WTC11 (cell line): ENCODE data around the gene HTR3A. TPM values are rescaled to one million over a fixed set of nuclear protein-coding genes. Genes with fewer than 3 reads are reported as not detected.

ENCODE experiments used
- ATAC-seq: fragments of 200-7000 bp; cut with Tn5 transposase; 2 replicates; pipeline ENCODE4 v1.10.0; 2021; ENCODE audit warnings: mild to moderate bottlenecking, moderate library complexity
- CTCF ChIA-PET: fragments of 300-600 bp; sonication (Branson Sonifier 250); formaldehyde crosslinking; loops from one replicate; lab custom pipeline; 2021; ENCODE audit warnings: antibody characterized with exemption; lab: Charles Lee
- POLR2A ChIA-PET: fragments of 350-600 bp; sonication (Branson Sonifier 250); formaldehyde crosslinking; loops from one replicate; lab custom pipeline; 2021; ENCODE audit warnings: antibody characterized with exemption; lab: Charles Lee
- DNase-seq: peaks from one replicate; pipeline ENCODE4 v3.0.0; 2021; ENCODE audit warnings: low spot score
- H3K27ac Mint-ChIP-seq: 2 replicates; pipeline ENCODE4 v1.8.0; 2021; ENCODE audit warnings: mixed read lengths
- H3K27me3 Mint-ChIP-seq: 2 replicates; pipeline ENCODE4 v1.8.0; 2021; ENCODE audit warnings: low read depth, mild to moderate bottlenecking, moderate library complexity, mixed read lengths
- H3K36me3 Mint-ChIP-seq: 2 replicates; pipeline ENCODE4 v1.8.0; 2021; ENCODE audit warnings: mixed read lengths
- H3K4me1 Mint-ChIP-seq: 2 replicates; pipeline ENCODE4 v1.8.0; 2022; ENCODE audit warnings: mixed read lengths
- H3K4me3 Mint-ChIP-seq: 2 replicates; pipeline ENCODE4 v1.8.0; 2021; ENCODE audit warnings: mild to moderate bottlenecking, moderate library complexity, mixed read lengths
- H3K9me3 Mint-ChIP-seq: 2 replicates; pipeline ENCODE4 v1.8.0; 2021; ENCODE audit warnings: mixed read lengths
- CBFB ChIP-seq: sonication (generic); formaldehyde crosslinking; IDR thresholded peaks from 2 replicates; pipeline ENCODE4 v1.8.1; 2022; ENCODE audit warnings: mild to moderate bottlenecking, low read depth, missing genetic modification reagents
- CREB1 ChIP-seq: sonication (generic); formaldehyde crosslinking; IDR thresholded peaks from 2 replicates; pipeline ENCODE4 v1.8.0; 2023; ENCODE audit warnings: mild to moderate bottlenecking, missing genetic modification reagents
- ELF4 ChIP-seq: sonication (generic); formaldehyde crosslinking; IDR thresholded peaks from 2 replicates; pipeline ENCODE4 v1.8.1; 2022; ENCODE audit warnings: low read depth, mild to moderate bottlenecking, moderate library complexity, missing genetic modification reagents
- MAX ChIP-seq: sonication (generic); formaldehyde crosslinking; IDR thresholded peaks from 2 replicates; pipeline ENCODE4 v1.8.0; 2022; ENCODE audit warnings: mild to moderate bottlenecking, missing genetic modification reagents
- MXD4 ChIP-seq: fragments of 250-450 bp; sonication (Bioruptor Pico); IDR thresholded peaks from 2 replicates; pipeline ENCODE4 v1.8.0; 2021; ENCODE audit warnings: mild to moderate bottlenecking, moderate library complexity, borderline replicate concordance
- PRDM15 ChIP-seq: sonication (generic); formaldehyde crosslinking; IDR thresholded peaks from 2 replicates; pipeline ENCODE4 v1.8.0; 2022; ENCODE audit warnings: missing genetic modification reagents
- PREB ChIP-seq: sonication (generic); formaldehyde crosslinking; IDR thresholded peaks from 2 replicates; pipeline ENCODE4 v1.8.1; 2022; ENCODE audit warnings: mild to moderate bottlenecking, missing genetic modification reagents, moderate library complexity, borderline replicate concordance
- RELA ChIP-seq: sonication (generic); formaldehyde crosslinking; IDR thresholded peaks from 2 replicates; pipeline ENCODE4 v1.8.1; 2022; ENCODE audit warnings: missing genetic modification reagents, mild to moderate bottlenecking, borderline replicate concordance
- ZNF232 ChIP-seq: sonication (generic); formaldehyde crosslinking; IDR thresholded peaks from 2 replicates; pipeline ENCODE4 v1.8.0; 2022; ENCODE audit warnings: mild to moderate bottlenecking, missing genetic modification reagents
- total RNA-seq: library from RNA; stranded (reverse); gene quantifications from 3 replicates; pipeline ENCODE4 v1.2.3, GENCODE V29; 2021
- TF ChIP-seq, protein P1 (sequence below): sonication (generic); formaldehyde crosslinking; IDR thresholded peaks from 2 replicates; pipeline ENCODE4 v1.8.0; 2023; ENCODE audit warnings: mild to moderate bottlenecking, missing genetic modification reagents
- TF ChIP-seq, protein P2 (sequence below): sonication (generic); formaldehyde crosslinking; IDR thresholded peaks from 2 replicates; pipeline ENCODE4 v1.8.0; 2022; ENCODE audit warnings: mild to moderate bottlenecking, missing genetic modification reagents
- TF ChIP-seq, protein P3 (sequence below): sonication (generic); formaldehyde crosslinking; conservative IDR thresholded peaks from 2 replicates; pipeline ENCODE4 v1.8.1; 2023; ENCODE audit warnings: mild to moderate bottlenecking, low read depth, missing genetic modification reagents, moderate library complexity
- TF ChIP-seq, protein P4 (sequence below): sonication (generic); formaldehyde crosslinking; IDR thresholded peaks from 2 replicates; pipeline ENCODE4 v1.8.0; 2022; ENCODE audit warnings: mild to moderate bottlenecking, missing genetic modification reagents
- TF ChIP-seq, protein P5 (sequence below): sonication (generic); formaldehyde crosslinking; IDR thresholded peaks from 2 replicates; pipeline ENCODE4 v1.8.1; 2023; ENCODE audit warnings: mild to moderate bottlenecking, missing genetic modification reagents
- TF ChIP-seq, protein P6 (sequence below): sonication (generic); formaldehyde crosslinking; IDR thresholded peaks from 2 replicates; pipeline ENCODE4 v1.8.1; 2023; ENCODE audit warnings: mild to moderate bottlenecking, missing genetic modification reagents, moderate library complexity

HTR3A gene
- total RNA-seq, 1 experiment from 2014 or later, result 4.1 TPM

DNA sequence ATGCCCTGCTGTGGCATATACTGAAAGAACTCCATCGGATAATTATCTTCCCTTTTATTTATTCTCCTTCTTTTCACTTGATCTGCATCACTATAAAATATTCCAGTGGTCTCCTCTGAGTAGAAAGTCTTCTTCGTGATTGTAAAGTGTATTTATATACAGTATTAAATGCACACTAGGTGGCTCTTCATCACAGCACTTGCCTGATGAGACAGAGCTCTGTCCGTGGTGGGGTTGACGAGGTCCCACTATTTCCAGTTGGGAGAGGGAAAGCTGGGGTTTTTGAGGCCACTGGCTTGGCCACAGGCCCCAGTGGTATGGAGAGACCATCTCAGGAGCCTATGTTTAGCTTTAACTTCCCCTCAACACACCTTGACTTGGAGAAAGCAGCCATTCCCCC, 53.0 kb downstream of the HTR3A start:
- ChIA-PET POLR2A (no interaction called here), CTCF (interaction anchor here (0.9 to 7.0 kb wide), 5 partner anchors 8 to 234 kb away, joined by 3 to 47 read pairs (median 10); no protein-coding TSS in a partner anchor)
- DNase-seq, result no peak
- Mint-ChIP-seq H3K4me3 (no peak overlapping the region), H3K9me3 (no peaks in the 10 kb centered on the region), H3K36me3 (no peaks in the 10 kb centered on the region), H3K27ac (no peak overlapping the region), H3K27me3 (no peaks in the 10 kb centered on the region; the same call in none of the 2 replicates), H3K4me1 (peaks cover 4% of the 10 kb centered on the region; the same call in 1 of the 2 replicates)
- TF ChIP-seq RELA (no peak), CREB1 (CRISPR knock-in tag) (no peak)
- TF ChIP-seq, protein P1, sequence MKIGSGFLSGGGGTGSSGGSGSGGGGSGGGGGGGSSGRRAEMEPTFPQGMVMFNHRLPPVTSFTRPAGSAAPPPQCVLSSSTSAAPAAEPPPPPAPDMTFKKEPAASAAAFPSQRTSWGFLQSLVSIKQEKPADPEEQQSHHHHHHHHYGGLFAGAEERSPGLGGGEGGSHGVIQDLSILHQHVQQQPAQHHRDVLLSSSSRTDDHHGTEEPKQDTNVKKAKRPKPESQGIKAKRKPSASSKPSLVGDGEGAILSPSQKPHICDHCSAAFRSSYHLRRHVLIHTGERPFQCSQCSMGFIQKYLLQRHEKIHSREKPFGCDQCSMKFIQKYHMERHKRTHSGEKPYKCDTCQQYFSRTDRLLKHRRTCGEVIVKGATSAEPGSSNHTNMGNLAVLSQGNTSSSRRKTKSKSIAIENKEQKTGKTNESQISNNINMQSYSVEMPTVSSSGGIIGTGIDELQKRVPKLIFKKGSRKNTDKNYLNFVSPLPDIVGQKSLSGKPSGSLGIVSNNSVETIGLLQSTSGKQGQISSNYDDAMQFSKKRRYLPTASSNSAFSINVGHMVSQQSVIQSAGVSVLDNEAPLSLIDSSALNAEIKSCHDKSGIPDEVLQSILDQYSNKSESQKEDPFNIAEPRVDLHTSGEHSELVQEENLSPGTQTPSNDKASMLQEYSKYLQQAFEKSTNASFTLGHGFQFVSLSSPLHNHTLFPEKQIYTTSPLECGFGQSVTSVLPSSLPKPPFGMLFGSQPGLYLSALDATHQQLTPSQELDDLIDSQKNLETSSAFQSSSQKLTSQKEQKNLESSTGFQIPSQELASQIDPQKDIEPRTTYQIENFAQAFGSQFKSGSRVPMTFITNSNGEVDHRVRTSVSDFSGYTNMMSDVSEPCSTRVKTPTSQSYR (CRISPR knock-in tag), result no peak
- TF ChIP-seq, protein P2, sequence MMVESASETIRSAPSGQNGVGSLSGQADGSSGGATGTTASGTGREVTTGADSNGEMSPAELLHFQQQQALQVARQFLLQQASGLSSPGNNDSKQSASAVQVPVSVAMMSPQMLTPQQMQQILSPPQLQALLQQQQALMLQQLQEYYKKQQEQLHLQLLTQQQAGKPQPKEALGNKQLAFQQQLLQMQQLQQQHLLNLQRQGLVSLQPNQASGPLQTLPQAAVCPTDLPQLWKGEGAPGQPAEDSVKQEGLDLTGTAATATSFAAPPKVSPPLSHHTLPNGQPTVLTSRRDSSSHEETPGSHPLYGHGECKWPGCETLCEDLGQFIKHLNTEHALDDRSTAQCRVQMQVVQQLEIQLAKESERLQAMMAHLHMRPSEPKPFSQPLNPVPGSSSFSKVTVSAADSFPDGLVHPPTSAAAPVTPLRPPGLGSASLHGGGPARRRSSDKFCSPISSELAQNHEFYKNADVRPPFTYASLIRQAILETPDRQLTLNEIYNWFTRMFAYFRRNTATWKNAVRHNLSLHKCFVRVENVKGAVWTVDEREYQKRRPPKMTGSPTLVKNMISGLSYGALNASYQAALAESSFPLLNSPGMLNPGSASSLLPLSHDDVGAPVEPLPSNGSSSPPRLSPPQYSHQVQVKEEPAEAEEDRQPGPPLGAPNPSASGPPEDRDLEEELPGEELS, result no peak
- TF ChIP-seq, protein P3, sequence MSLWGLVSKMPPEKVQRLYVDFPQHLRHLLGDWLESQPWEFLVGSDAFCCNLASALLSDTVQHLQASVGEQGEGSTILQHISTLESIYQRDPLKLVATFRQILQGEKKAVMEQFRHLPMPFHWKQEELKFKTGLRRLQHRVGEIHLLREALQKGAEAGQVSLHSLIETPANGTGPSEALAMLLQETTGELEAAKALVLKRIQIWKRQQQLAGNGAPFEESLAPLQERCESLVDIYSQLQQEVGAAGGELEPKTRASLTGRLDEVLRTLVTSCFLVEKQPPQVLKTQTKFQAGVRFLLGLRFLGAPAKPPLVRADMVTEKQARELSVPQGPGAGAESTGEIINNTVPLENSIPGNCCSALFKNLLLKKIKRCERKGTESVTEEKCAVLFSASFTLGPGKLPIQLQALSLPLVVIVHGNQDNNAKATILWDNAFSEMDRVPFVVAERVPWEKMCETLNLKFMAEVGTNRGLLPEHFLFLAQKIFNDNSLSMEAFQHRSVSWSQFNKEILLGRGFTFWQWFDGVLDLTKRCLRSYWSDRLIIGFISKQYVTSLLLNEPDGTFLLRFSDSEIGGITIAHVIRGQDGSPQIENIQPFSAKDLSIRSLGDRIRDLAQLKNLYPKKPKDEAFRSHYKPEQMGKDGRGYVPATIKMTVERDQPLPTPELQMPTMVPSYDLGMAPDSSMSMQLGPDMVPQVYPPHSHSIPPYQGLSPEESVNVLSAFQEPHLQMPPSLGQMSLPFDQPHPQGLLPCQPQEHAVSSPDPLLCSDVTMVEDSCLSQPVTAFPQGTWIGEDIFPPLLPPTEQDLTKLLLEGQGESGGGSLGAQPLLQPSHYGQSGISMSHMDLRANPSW (CRISPR knock-in tag), result no peak
- ATAC-seq, result no peak

DNA sequence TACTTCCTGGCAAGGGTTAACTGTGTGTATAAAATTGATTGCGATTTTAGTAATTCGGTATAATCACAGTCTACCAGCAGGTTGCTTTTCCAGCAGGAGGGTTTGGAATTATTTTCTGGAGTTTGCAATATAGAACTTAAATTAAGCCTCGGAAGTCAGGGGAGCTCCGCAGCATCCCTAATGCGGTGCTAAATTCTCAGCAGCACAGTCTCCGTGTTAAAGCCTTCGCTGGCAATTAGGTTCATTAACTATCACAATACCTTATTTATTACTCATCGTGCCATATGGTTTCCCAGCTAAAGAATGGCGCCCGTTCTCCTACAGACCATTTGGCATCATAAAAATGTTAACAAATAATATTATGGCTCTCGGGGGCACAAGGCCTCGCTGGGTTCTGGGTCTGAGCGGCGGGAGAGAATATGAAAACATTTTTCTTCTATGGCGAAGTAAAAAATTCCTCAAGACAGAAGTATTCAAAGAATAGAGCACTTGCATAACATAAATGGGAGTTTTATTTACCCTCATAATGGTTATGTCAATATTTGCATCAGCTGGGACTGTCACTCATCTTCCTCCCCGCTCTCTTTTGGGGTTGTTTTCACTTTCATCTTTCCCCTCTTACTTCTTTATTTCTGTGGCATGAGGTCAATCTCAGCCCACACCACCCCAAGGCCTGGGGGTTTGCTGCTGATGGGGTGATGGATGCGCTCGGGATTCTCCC, 56.5 kb downstream of the HTR3A start:
- DNase-seq, result no peak
- H3K27me3 Mint-ChIP-seq, result no peaks in the 10 kb centered on the region; the same call in none of the 2 replicates
- no peaks in the 10 kb centered on the region for H3K9me3 Mint-ChIP-seq
- no peak overlapping the region for H3K4me3 Mint-ChIP-seq
- H3K36me3 Mint-ChIP-seq, result no peaks in the 10 kb centered on the region
- no peak overlapping the region for H3K27ac Mint-ChIP-seq
- CTCF ChIA-PET, result interaction anchor here (0.8 to 7.0 kb wide), 2 partner anchors 231 to 258 kb away, joined by 4 to 47 read pairs; partner anchors contain the start of gene ZW10
- ATAC-seq, result no peak
- peaks cover 4% of the 10 kb centered on the region; the same call in 1 of the 2 replicates for H3K4me1 Mint-ChIP-seq
- POLR2A ChIA-PET, result no interaction called here
- TF ChIP-seq MXD4 (CRISPR knock-in tag) (no peak), ELF4 (CRISPR knock-in tag) (no peak), PREB (no peak), PRDM15 (no peak), ZNF232 (no peak), MAX (CRISPR knock-in tag) (no peak), CBFB (no peak)
- TF ChIP-seq, protein P4, sequence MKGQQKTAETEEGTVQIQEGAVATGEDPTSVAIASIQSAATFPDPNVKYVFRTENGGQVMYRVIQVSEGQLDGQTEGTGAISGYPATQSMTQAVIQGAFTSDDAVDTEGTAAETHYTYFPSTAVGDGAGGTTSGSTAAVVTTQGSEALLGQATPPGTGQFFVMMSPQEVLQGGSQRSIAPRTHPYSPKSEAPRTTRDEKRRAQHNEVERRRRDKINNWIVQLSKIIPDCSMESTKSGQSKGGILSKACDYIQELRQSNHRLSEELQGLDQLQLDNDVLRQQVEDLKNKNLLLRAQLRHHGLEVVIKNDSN (CRISPR knock-in tag), result no peak
- TF ChIP-seq, protein P5, sequence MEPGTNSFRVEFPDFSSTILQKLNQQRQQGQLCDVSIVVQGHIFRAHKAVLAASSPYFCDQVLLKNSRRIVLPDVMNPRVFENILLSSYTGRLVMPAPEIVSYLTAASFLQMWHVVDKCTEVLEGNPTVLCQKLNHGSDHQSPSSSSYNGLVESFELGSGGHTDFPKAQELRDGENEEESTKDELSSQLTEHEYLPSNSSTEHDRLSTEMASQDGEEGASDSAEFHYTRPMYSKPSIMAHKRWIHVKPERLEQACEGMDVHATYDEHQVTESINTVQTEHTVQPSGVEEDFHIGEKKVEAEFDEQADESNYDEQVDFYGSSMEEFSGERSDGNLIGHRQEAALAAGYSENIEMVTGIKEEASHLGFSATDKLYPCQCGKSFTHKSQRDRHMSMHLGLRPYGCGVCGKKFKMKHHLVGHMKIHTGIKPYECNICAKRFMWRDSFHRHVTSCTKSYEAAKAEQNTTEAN (CRISPR knock-in tag), result no peak
- TF ChIP-seq, protein P6, sequence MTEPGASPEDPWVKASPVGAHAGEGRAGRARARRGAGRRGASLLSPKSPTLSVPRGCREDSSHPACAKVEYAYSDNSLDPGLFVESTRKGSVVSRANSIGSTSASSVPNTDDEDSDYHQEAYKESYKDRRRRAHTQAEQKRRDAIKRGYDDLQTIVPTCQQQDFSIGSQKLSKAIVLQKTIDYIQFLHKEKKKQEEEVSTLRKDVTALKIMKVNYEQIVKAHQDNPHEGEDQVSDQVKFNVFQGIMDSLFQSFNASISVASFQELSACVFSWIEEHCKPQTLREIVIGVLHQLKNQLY (CRISPR knock-in tag), result no peak
